Prostate gland (tissue), 2 donors: ENCODE results near the gene CELF3.

Experiments
- POLR2A ChIP-seq: fragments of 450-650 bp; IDR thresholded peaks from one replicate; pipeline ENCODE4 v1.6.1; 2016; ENCODE audit warnings: antibody characterized with exemption, mild to moderate bottlenecking
- POLR2AphosphoS5 ChIP-seq: sonication (generic); formaldehyde crosslinking; IDR thresholded peaks from one replicate; pipeline ENCODE4 v1.6.1; 2017; ENCODE audit warnings: antibody characterized with exemption
- TF ChIP-seq, protein P1 (sequence below), 4 experiments: fragments of 200-600 bp in 2 of 4; fragments of 450-650 bp in 2 of 4; sonication (generic) in 2 of 4; IDR thresholded peaks; 1 replicate in 3 of 4; 2 replicates in 1 of 4; pipeline ENCODE4 v1.5.1; 2016 to 2019; ENCODE audit warnings: antibody characterized with exemption in 4 of 4, mild to moderate bottlenecking in 2 of 4, moderate library complexity in 2 of 4

DNA sequence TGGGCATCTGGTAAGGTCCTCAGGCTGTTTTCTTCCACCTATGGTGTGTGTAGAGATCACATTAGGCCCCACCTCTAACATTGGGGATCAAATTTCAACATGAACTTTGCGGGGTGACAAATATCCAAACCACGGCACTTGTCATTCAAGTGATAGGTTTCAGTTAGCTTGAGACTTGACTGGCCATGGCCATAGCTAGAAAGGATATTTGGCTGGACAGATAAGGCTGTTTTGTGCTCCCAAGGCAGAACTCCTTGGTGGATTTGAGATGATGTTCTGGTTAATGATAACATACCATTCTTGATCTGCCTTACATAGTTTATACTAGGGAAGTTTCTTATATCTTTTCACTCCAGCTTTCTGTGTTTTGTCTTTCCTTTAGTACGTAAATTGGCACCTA lies 48.5 kb downstream of the CELF3 start:
- TF ChIP-seq, protein P1, sequence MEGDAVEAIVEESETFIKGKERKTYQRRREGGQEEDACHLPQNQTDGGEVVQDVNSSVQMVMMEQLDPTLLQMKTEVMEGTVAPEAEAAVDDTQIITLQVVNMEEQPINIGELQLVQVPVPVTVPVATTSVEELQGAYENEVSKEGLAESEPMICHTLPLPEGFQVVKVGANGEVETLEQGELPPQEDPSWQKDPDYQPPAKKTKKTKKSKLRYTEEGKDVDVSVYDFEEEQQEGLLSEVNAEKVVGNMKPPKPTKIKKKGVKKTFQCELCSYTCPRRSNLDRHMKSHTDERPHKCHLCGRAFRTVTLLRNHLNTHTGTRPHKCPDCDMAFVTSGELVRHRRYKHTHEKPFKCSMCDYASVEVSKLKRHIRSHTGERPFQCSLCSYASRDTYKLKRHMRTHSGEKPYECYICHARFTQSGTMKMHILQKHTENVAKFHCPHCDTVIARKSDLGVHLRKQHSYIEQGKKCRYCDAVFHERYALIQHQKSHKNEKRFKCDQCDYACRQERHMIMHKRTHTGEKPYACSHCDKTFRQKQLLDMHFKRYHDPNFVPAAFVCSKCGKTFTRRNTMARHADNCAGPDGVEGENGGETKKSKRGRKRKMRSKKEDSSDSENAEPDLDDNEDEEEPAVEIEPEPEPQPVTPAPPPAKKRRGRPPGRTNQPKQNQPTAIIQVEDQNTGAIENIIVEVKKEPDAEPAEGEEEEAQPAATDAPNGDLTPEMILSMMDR (IDR thresholded peaks at IDR 0.05): no peak
- TF ChIP-seq POLR2A: no peak
- no peak for TF ChIP-seq POLR2AphosphoS5
